GM12878 (cell line): Measurements from ENCODE around the gene XG. TPM values are rescaled to one million over a fixed set of nuclear protein-coding genes. Genes with fewer than 3 reads are reported as not detected.

ENCODE experiments used
- ATAC-seq: fragments of 200-7000 bp; cut with Tn5 transposase; 3 replicates; pipeline ENCODE4 v1.9.1; 2020; ENCODE audit warnings: mild to moderate bottlenecking, moderate library complexity
- BruUV-seq: library from RNA; stranded (reverse); fragments of 400-500 nt; replicated peaks from 2 replicates; lab custom pipeline; 2021; lab: Mats Ljungman, UMichigan
- CTCF ChIA-PET: fragments of 300-600 bp; sonication (Branson Sonifier 250); formaldehyde crosslinking; extraction: SDS; loops from one replicate; lab custom pipeline; 2021; ENCODE audit warnings: inconsistent platforms; lab: Yijun Ruan, JAX
- POLR2A ChIA-PET: fragments of 350-600 bp; formaldehyde crosslinking; extraction: SDS; loops from one replicate; lab custom pipeline; 2021; ENCODE audit warnings: inconsistent platforms; lab: Charles Lee
- RAD21 ChIA-PET: fragments of 300-600 bp; sonication (Branson Sonifier 250); formaldehyde crosslinking; loops from one replicate; lab custom pipeline; 2023; ENCODE audit warnings: antibody characterized with exemption; ENCODE audit not compliant: unreplicated experiment; lab: Charles Lee
- SMC1A ChIA-PET: fragments of 300-600 bp; sonication (Branson Sonifier 250); formaldehyde crosslinking; loops from one replicate; lab custom pipeline; 2023; ENCODE audit not compliant: unreplicated experiment, uncharacterized antibody; lab: Charles Lee
- DNase-seq: peaks from one replicate; pipeline ENCODE4 v3.0.0-alpha.2; 2011; ENCODE audit warnings: low read depth, low spot score
- FAIRE-seq: peaks from 3 replicates; lab custom pipeline; 2011; peaks lifted over from hg19 to GRCh38; lab: Jason Lieb, UNC
- H2AFZ ChIP-seq: 2 replicates; pipeline ENCODE4 v1.6.0; 2011; ENCODE audit warnings: low read depth, low read length, control low read depth; ENCODE audit not compliant: control insufficient read depth
- H3K27ac ChIP-seq: 2 replicates; pipeline ENCODE4 v1.5.1; 2011; ENCODE audit warnings: control low read depth; ENCODE audit not compliant: control insufficient read depth, insufficient read depth
- H3K27me3 ChIP-seq, 2 experiments: replicated peaks in 1 of 2; 2 replicates each; pipeline versions ENCODE4 v1.6.0 to v1.6.1; 2011; ENCODE audit warnings: low read length in 1 of 2; ENCODE audit not compliant: control insufficient read depth in 2 of 2, insufficient read depth in 2 of 2
- H3K36me3 ChIP-seq, 2 experiments: 2 replicates each; pipeline ENCODE4 v1.5.1; 2011; ENCODE audit warnings: low read length in 1 of 2; ENCODE audit not compliant: control insufficient read depth in 2 of 2, insufficient read depth in 2 of 2
- H3K4me1 ChIP-seq: 2 replicates; pipeline ENCODE4 v1.6.1; 2011; ENCODE audit warnings: mild to moderate bottlenecking, low read length, moderate library complexity, mixed read lengths; ENCODE audit not compliant: control insufficient read depth, insufficient read depth
- H3K4me2 ChIP-seq: 2 replicates; pipeline ENCODE4 v1.6.0; 2011; ENCODE audit warnings: control low read depth; ENCODE audit not compliant: control insufficient read depth, insufficient read depth
- H3K4me3 ChIP-seq: fragments of 200-600 bp; sonication (generic); 2 replicates; pipeline ENCODE4 v1.5.1; 2016
- H3K79me2 ChIP-seq: 2 replicates; pipeline ENCODE4 v1.6.0; 2011; ENCODE audit warnings: low read length; ENCODE audit not compliant: control insufficient read depth, insufficient read depth
- H3K9ac ChIP-seq: 2 replicates; pipeline ENCODE4 v1.8.0; 2011; ENCODE audit warnings: low read length, control low read depth, mixed read lengths; ENCODE audit not compliant: control insufficient read depth, insufficient read depth
- H3K9me3 ChIP-seq: replicated peaks from 3 replicates; pipeline ENCODE4 v1.5.1; 2011; ENCODE audit warnings: mild to moderate bottlenecking, low read length; ENCODE audit not compliant: control insufficient read depth, insufficient read depth
- H4K20me1 ChIP-seq: 2 replicates; pipeline ENCODE4 v1.6.0; 2011; ENCODE audit not compliant: control insufficient read depth, insufficient read depth
- BCL11A ChIP-seq: IDR thresholded peaks from 2 replicates; pipeline ENCODE4 v1.6.1; 2011; ENCODE audit warnings: low read depth, low read length
- BCL3 ChIP-seq: IDR thresholded peaks from 2 replicates; pipeline ENCODE4 v1.6.1; 2011; ENCODE audit warnings: borderline replicate concordance, low read depth, mild to moderate bottlenecking, moderate library complexity, low read length; ENCODE audit not compliant: insufficient read depth, poor library complexity, severe bottlenecking
- BHLHE40 ChIP-seq, 2 experiments: fragments of 450-650 bp in 1 of 2; IDR thresholded peaks; 2 replicates each; pipeline ENCODE4 v1.6.1; 2011 to 2017; ENCODE audit warnings: low read depth in 2 of 2, borderline replicate concordance in 1 of 2, improper control_type of control experiment in 1 of 2, low read length in 1 of 2, mild to moderate bottlenecking in 1 of 2
- CREB1 ChIP-seq: IDR thresholded peaks from 2 replicates; pipeline ENCODE4 v1.6.1; 2012; ENCODE audit warnings: low read depth, mild to moderate bottlenecking, inconsistent platforms
- CREM ChIP-seq: IDR thresholded peaks from 2 replicates; pipeline ENCODE4 v1.6.1; 2014; ENCODE audit warnings: antibody characterized with exemption, low read depth
- EGR1 ChIP-seq, 2 experiments: IDR thresholded peaks; 1 replicate in 1 of 2; 2 replicates in 1 of 2; pipeline ENCODE4 v1.6.1; 2011 to 2012; ENCODE audit warnings: low read depth in 2 of 2, low read length in 2 of 2, borderline replicate concordance in 1 of 2, mild to moderate bottlenecking in 1 of 2, moderate library complexity in 1 of 2
- ESRRA ChIP-seq: IDR thresholded peaks from 2 replicates; pipeline ENCODE4 v1.6.1; 2012; ENCODE audit warnings: mild to moderate bottlenecking, low read length, improper control_type of control experiment
- ETV6 ChIP-seq, 2 experiments: fragments of 450-650 bp in 1 of 2; IDR thresholded peaks in 1 of 2; conservative IDR thresholded peaks in 1 of 2; 2 replicates each; pipeline ENCODE4 v1.6.1; 2014; ENCODE audit warnings: antibody characterized with exemption in 1 of 2, borderline replicate concordance in 1 of 2, low read depth in 1 of 2, mild to moderate bottlenecking in 1 of 2, moderate library complexity in 1 of 2
- HCFC1 ChIP-seq: fragments of 150-350 bp; IDR thresholded peaks from 2 replicates; pipeline ENCODE4 v1.6.1; 2014; ENCODE audit warnings: low read length
- KDM1A ChIP-seq: fragments of 200-600 bp; sonication (generic); IDR thresholded peaks from 2 replicates; pipeline ENCODE4 v1.6.1; 2016; ENCODE audit warnings: borderline replicate concordance
- MYC ChIP-seq: IDR thresholded peaks from 2 replicates; pipeline ENCODE4 v1.6.1; 2011; ENCODE audit warnings: mild to moderate bottlenecking, low read length, moderate library complexity, inconsistent platforms; ENCODE audit not compliant: insufficient read depth, insufficient replicate concordance, insufficient read length, severe bottlenecking
- NBN ChIP-seq: fragments of 450-650 bp; IDR thresholded peaks from 2 replicates; pipeline ENCODE4 v1.6.1; 2016
- NFXL1 ChIP-seq: fragments of 450-650 bp; IDR thresholded peaks from 2 replicates; pipeline ENCODE4 v1.6.1; 2017; ENCODE audit warnings: antibody characterized with exemption, mild to moderate bottlenecking, borderline replicate concordance
- NR2F1 ChIP-seq: fragments of 450-650 bp; conservative IDR thresholded peaks from 2 replicates; pipeline ENCODE4 v1.6.1; 2017; ENCODE audit warnings: mild to moderate bottlenecking
- POLR2AphosphoS5 ChIP-seq: IDR thresholded peaks from 2 replicates; pipeline ENCODE4 v1.6.1; 2011; ENCODE audit warnings: mild to moderate bottlenecking, low read length, inconsistent platforms
- RELA ChIP-seq: fragments of 450-650 bp; IDR thresholded peaks from 2 replicates; pipeline ENCODE4 v1.8.0; 2014; ENCODE audit warnings: borderline replicate concordance; ENCODE audit not compliant: partially characterized antibody
- SP1 ChIP-seq: IDR thresholded peaks from one replicate; pipeline ENCODE4 v1.6.1; 2011; ENCODE audit warnings: low read depth, low read length
- SPI1 ChIP-seq: IDR thresholded peaks from 2 replicates; pipeline ENCODE4 v1.6.1; 2011; ENCODE audit warnings: low read depth, mild to moderate bottlenecking, low read length, moderate library complexity, borderline replicate concordance; ENCODE audit not compliant: insufficient read depth
- ZNF207 ChIP-seq: fragments of 450-650 bp; IDR thresholded peaks from 2 replicates; pipeline ENCODE4 v1.6.1; 2014; ENCODE audit warnings: antibody characterized with exemption, mild to moderate bottlenecking, borderline replicate concordance
- whole genome bisulfite sequencing: methylation state at CpG from one replicate; pipeline ENCODE4 v1.1.6; 2016; ENCODE audit warnings: low lambda C conversion rate; ENCODE audit not compliant: insufficient replicate concordance, insufficient coverage; ENCODE audit errors: missing lambda C conversion rate; 5-methylcytosine and 5-hydroxymethylcytosine counted together
- in situ Hi-C: fragments of 300-500 bp; cut with MboI; formaldehyde crosslinking; loops from 9 replicates; pipeline ENCODE4 v1.14.3; 2018; ENCODE audit warnings: mixed read lengths
- intact Hi-C: fragments of 100-400 bp; cut with micrococcal nuclease; formaldehyde crosslinking; loops from one replicate; pipeline ENCODE4 v1.14.2; 2022; ENCODE audit not compliant: unreplicated experiment
- polyA plus RNA-seq, 11 experiments: library from polyadenylated mRNA; depleted of rRNA in 4 of 11; unstranded in 6 of 11; stranded (reverse) in 5 of 11; fragments of >200 nt; fragmentation: Nextera tagmentation in 4 of 11; fragmentation: Illumina TruSeq in 1 of 11; extraction: Ambion mirVana in 4 of 11; extraction: Trizol in 1 of 11; gene quantifications; 1 replicate in 1 of 11; 2 replicates in 10 of 11; pipeline versions ENCODE4 v1.2.1 to v1.2.3, GENCODE V29; 2011 to 2016; ENCODE audit warnings: inconsistent platforms in 2 of 11, missing spikeins in 2 of 11, low read depth in 1 of 11
- total RNA-seq, 4 experiments: library from RNA; depleted of rRNA in 3 of 4; stranded (reverse); fragments of >200 nt in 3 of 4; fragmentation: Illumina TruSeq in 1 of 4; extraction: Trizol in 1 of 4; gene quantifications; 2 replicates each; pipeline versions ENCODE4 v1.2.1 to v1.2.3, GENCODE V29; 2013 to 2021
- TF ChIP-seq, protein P1 (sequence below): fragments of 450-650 bp; IDR thresholded peaks from 2 replicates; pipeline ENCODE4 v1.6.1; 2016; ENCODE audit warnings: mild to moderate bottlenecking
- TF ChIP-seq, protein P2 (sequence below): IDR thresholded peaks from 2 replicates; pipeline ENCODE4 v1.6.1; 2011; ENCODE audit warnings: mild to moderate bottlenecking, low read depth, low read length, moderate library complexity; ENCODE audit not compliant: insufficient replicate concordance

The XG gene
- total and polyA plus RNA-seq, 10 of the 15 experiments (the other 5 are each of a cell fraction or from before 2014, with no cell fraction given) = not detected

DNA sequence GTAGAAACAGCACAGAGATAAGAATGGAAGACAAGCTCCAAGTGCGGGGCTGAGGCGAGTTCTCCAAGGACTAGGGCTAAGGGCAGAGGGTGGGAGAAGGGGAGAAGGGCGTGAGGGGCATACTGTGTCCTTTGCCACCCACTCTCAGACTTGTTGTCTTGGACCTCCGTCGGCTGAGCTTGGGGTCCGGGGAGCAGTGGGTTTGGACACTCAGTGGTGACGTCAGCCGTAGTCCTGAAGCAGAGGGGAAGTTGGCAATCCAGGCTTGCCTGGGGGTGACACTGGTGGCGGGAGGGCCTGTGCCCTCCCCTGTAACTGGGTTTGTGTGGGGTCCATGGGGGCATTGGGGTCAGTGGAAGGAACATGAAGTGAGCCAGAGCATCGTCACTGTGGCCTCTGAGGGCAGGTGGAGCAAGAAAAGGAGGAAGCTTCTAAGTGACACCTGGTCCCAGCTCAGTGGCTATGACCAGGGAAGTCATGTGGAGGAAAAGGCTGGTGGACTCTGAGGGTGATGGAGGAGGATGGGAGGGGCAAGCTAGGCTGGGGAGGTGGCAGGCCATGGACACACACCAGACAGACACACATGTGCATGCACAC is 43.1 kb upstream of the XG start (continued):
- TF ChIP-seq, protein P1, sequence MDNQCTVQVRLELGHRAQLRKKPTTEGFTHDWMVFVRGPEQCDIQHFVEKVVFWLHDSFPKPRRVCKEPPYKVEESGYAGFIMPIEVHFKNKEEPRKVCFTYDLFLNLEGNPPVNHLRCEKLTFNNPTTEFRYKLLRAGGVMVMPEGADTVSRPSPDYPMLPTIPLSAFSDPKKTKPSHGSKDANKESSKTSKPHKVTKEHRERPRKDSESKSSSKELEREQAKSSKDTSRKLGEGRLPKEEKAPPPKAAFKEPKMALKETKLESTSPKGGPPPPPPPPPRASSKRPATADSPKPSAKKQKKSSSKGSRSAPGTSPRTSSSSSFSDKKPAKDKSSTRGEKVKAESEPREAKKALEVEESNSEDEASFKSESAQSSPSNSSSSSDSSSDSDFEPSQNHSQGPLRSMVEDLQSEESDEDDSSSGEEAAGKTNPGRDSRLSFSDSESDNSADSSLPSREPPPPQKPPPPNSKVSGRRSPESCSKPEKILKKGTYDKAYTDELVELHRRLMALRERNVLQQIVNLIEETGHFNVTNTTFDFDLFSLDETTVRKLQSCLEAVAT = no peak
- TF ChIP-seq MYC (no peak), BCL11A (no peak), SPI1 (no peak), CREB1 (no peak), ETV6 (conservative IDR thresholded peaks at IDR 0.05 in 1 of 2, IDR thresholded peaks at IDR 0.05 in 1 of 2; ENCODE audit: borderline replicate concordance in 1 of 2, low read depth in 1 of 2) (no peak), NFXL1 (no peak)
- TF ChIP-seq, protein P2, sequence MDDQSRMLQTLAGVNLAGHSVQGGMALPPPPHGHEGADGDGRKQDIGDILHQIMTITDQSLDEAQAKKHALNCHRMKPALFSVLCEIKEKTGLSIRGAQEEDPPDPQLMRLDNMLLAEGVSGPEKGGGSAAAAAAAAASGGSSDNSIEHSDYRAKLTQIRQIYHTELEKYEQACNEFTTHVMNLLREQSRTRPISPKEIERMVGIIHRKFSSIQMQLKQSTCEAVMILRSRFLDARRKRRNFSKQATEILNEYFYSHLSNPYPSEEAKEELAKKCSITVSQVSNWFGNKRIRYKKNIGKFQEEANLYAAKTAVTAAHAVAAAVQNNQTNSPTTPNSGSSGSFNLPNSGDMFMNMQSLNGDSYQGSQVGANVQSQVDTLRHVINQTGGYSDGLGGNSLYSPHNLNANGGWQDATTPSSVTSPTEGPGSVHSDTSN = no peak

- Histone ChIP-seq H3K36me3 (peaks cover 0 to 10% of the 10 kb centered on the region in 2 experiments; a peak in 3 of 4 replicates), H3K27me3 (no peaks in the 10 kb centered on the region), H3K27ac (no peak overlapping the region), H3K4me3 (no peak overlapping the region), H2AFZ (no peak overlapping the region), H3K4me1 (peaks cover 34% of the 10 kb centered on the region), H3K9ac (peak overlapping the region; percentile 23; the same call in 1 of the 2 replicates), H3K4me2 (no peak overlapping the region; the same call in 1 of the 2 replicates), H4K20me1 (no peaks in the 10 kb centered on the region), H3K9me3 (no peaks in the 10 kb centered on the region), H3K79me2 (peaks cover 15% of the 10 kb centered on the region)
- ChIA-PET POLR2A (no interaction called here), SMC1A (no interaction called here), CTCF (no interaction called here), RAD21 (no interaction called here)
- intact Hi-C loops = no loop called here
- no peak for ATAC-seq
- in situ Hi-C loops = no loop called here
- BruUV-seq = no TSS peak
- no peak for DNase-seq
- WGBS = 82% methylated on average over 9 of the region's 9 CpGs
- no peak for FAIRE-seq
- TF ChIP-seq HCFC1 (no peak), POLR2AphosphoS5 (no peak), RELA (no peak), ZNF207 (no peak), CREM (no peak), KDM1A (no peak), NBN (no peak), BCL11A (no peak), NR2F1 (no peak), SP1 (no peak), BHLHE40 (IDR thresholded peaks at IDR 0.05; ENCODE audit: borderline replicate concordance in 1 of 2, low read depth in 2 of 2, low read length in 1 of 2) (no peak), ESRRA (no peak), EGR1 (IDR thresholded peaks at IDR 0.05; ENCODE audit: borderline replicate concordance in 1 of 2, low read depth in 2 of 2, low read length in 2 of 2) (no peak), BCL3 (no peak)
Measured at GRCh38 chrX:2709556-2709955, 42.3 kb upstream of the XG start.
